Skeletal muscle satellite cell (primary cell): ENCODE data around the gene SMARCAL1.

ENCODE experiments used
- H3K27me3 ChIP-seq: 2 replicates; pipeline ENCODE4 v1.7.0; 2013; ENCODE audit warnings: low read length; ENCODE audit not compliant: control insufficient read depth, insufficient read depth
- H3K36me3 ChIP-seq: 2 replicates; pipeline ENCODE4 v1.7.0; 2013; ENCODE audit warnings: mild to moderate bottlenecking, control low read depth, low read length; ENCODE audit not compliant: insufficient read depth
- H3K4me1 ChIP-seq: 2 replicates; pipeline ENCODE4 v1.7.0; 2013; ENCODE audit warnings: low read length; ENCODE audit not compliant: control insufficient read depth, insufficient read depth
- H3K4me2 ChIP-seq: 2 replicates; pipeline ENCODE4 v1.7.0; 2013; ENCODE audit warnings: mild to moderate bottlenecking, low read length
- H3K4me3 ChIP-seq: 2 replicates; pipeline ENCODE4 v1.7.0; 2013; ENCODE audit warnings: low read length
- H3K9ac ChIP-seq: 2 replicates; pipeline ENCODE4 v1.7.0; 2013; ENCODE audit warnings: mild to moderate bottlenecking, low read depth, low read length, moderate library complexity
- H3K9me3 ChIP-seq: replicated peaks from 2 replicates; pipeline ENCODE4 v1.7.0; 2013; ENCODE audit warnings: mild to moderate bottlenecking, control low read depth, low read length

The SMARCAL1 gene

DNA sequence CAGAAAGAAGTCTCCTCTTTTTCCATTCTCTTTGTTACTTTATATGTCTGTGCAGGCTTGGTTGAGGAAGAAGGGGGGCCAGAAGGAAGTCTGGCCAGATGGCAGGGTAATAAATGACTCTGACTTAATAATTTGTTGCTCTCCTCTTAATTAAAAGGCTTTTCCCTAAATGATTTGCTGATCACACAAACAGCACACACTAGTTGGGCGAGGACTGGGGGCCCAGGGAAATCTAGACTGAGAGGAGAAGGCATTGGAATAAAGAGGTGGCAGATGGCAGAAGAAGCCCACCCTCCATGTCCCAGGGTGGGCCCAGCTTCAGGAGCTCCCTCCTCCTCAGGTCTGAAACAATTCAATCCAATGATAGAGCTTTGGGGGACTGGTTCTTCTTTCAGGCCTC lies 12.7 kb upstream of the SMARCAL1 start:
- Histone ChIP-seq H3K9me3 (no peaks in the 10 kb centered on the region), H3K36me3 (no peaks in the 10 kb centered on the region), H3K9ac (no peak overlapping the region), H3K4me2 (no peak overlapping the region), H3K4me3 (no peak overlapping the region), H3K4me1 (no peaks in the 10 kb centered on the region), H3K27me3 (no peaks in the 10 kb centered on the region)

DNA sequence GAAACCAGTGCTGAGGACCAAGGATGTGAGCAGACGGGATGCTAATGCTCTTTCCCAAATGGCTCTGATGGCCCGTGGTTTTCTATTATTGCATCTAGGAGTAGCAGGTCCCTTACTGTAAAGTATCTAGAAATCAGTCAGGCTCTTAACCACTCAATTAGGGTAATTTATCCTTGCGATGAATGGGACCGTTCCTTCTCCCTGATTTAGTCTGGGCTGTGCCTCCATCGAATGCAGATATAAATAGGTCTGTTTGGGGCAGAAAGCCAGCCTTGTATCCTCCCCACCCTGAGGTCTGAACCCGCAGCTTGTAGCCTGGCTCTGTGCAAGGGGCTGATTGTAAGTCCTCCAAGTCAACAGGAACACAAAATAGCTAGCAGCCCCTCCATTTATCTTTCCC lies 9.5 kb upstream of the SMARCAL1 start:
- Histone ChIP-seq H3K4me2 (no peak overlapping the region), H3K9ac (no peak overlapping the region), H3K4me3 (no peak overlapping the region), H3K36me3 (no peaks in the 10 kb centered on the region), H3K9me3 (no peaks in the 10 kb centered on the region), H3K27me3 (no peaks in the 10 kb centered on the region), H3K4me1 (no peaks in the 10 kb centered on the region)

DNA sequence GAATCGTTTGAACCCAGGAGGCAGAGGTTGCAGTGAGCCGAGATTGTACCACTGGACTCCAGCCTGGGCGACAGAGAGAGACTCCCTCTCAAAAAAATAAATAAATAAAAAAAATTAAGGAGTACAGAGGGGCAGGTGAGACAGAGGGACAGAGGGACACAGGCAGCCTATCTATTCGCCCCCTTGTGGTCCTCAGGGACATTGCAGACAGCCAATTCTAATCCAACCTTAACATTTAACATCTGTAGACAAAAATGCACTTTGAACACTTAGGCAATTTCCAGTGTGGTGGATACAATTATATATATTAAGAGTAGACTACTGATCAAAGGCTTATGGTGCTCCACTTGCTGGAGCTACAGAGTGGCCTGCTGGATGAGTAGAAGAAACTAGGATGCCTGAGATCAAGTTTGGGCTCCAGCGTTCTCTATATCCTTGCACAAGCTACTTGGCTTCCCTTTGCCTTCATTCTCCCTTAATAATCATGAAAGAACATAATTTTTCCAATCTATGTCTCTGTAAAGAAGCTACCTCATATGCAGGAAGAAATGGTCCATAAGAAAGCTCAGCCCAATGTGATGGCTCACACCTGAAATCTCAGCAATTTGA lies 8.2 kb upstream of the SMARCAL1 start:
- Histone ChIP-seq H3K36me3 (no peaks in the 10 kb centered on the region), H3K4me2 (no peak overlapping the region), H3K4me3 (no peak overlapping the region), H3K9me3 (no peaks in the 10 kb centered on the region), H3K27me3 (no peaks in the 10 kb centered on the region), H3K4me1 (no peaks in the 10 kb centered on the region), H3K9ac (no peak overlapping the region)

DNA sequence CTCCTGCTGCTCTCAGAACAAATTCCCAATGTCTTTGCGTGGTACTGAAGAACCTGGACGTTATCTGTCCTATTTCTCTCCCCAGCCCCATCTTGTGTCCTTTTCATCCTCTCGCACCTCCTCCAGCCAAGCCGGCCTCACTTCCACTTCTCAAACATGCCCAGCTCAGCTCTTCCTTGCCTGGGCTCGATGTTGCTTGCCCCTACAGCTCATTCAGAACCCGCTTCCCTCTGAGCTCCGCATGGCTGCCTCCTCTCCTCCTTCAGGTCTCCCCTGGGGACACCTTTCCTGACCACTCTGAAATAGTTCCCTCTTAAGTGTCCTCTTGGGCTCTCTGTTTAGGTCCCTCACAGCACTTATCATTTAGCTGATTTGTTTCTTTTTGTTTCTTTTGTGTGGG lies 6.7 kb upstream of the SMARCAL1 start:
- H3K9me3 ChIP-seq = no peaks in the 10 kb centered on the region
- no peaks in the 10 kb centered on the region for H3K27me3 ChIP-seq
- H3K4me2 ChIP-seq = no peak overlapping the region
- H3K4me3 ChIP-seq = no peak overlapping the region
- H3K9ac ChIP-seq = no peak overlapping the region
- H3K36me3 ChIP-seq = no peaks in the 10 kb centered on the region
- no peaks in the 10 kb centered on the region for H3K4me1 ChIP-seq

DNA sequence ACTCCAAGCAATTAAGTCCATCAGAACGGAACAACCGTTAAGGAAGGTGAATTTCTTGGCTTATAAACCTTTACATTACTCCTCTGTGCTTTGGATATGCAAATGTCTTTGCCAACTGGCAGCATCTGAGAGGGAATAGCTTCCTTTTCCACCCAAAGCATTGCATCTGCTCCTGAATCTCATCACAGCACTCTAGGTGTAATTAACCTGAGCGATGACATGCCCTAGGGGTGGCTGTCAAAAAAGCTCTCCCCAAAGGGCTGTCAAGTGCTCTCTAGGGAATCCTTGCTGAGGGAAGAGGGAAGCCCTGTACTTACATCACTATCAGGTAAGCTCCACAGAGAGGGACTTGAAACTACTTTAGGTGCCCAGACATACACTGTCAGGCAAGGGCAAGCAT lies 5.5 kb upstream of the SMARCAL1 start:
- Histone ChIP-seq H3K4me1 (no peaks in the 10 kb centered on the region), H3K9me3 (no peaks in the 10 kb centered on the region), H3K9ac (no peak overlapping the region), H3K4me2 (no peak overlapping the region), H3K4me3 (no peak overlapping the region), H3K27me3 (no peaks in the 10 kb centered on the region), H3K36me3 (no peaks in the 10 kb centered on the region)

DNA sequence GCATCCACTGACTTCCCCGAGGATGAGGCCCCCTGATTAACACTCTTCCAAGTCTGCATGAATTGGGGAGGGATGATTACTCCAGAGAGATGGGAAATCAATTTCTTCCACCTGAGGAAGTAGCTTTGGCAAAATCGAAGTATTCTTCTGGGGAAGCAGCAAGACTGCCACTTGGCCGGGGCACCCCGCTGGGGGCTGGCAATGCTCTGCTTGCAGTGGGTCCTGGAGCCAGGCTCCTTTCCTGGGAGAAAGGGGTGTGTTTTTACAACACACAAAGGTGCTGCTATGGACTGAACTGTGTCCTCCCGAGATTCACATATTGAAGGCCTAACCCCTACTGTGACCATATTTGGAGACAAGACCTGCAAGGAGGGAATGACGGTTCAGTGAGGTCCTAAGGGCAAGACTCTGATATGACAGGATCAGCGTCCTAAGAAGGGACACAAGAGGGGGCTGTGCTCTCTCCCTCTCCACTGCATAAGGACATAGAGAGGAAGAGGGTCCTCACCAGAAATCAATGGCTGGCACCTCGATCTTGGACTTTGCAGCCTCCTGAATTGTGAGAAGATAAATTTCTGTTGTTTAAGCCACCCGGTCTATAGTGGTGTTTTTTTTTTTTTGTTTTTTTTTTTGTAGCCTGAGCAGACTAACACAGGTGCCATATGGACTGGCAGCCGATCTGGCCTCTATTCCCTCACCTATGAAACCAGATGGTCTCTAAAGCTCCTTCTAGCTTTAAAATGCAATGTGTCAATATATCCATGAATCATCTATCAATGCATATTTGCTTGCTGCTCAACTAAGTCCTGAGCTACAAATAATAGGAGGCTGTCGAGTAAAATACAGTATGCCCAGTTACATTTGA lies 3.6 kb upstream of the SMARCAL1 start:
- Histone ChIP-seq H3K27me3 (no peaks in the 10 kb centered on the region), H3K36me3 (no peaks in the 10 kb centered on the region), H3K4me2 (no peak overlapping the region), H3K9me3 (no peaks in the 10 kb centered on the region), H3K4me3 (no peak overlapping the region), H3K9ac (no peak overlapping the region), H3K4me1 (peaks cover 4% of the 10 kb centered on the region)

DNA sequence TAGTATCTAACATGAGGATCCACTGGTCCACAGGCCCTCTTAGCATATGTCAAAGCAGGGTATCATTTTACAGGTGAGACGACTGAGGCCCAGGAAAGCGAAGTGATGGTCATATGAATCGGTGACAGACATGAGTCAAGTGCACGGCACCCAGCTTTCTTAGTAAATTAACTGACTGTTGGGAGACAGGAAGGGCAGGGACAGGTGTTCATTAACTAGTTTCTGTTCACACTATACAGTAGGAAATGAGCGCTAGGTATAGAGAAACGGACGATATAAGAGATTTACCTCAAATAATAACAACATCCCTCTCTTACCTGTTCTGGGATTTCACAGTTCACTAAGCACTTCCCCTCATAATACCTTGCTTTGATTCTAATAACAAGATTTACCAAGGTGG lies 1.7 kb upstream of the SMARCAL1 start:
- Histone ChIP-seq H3K9me3 (no peaks in the 10 kb centered on the region), H3K36me3 (peaks cover 8% of the 10 kb centered on the region), H3K4me2 (no peak overlapping the region), H3K4me1 (peaks cover 4% of the 10 kb centered on the region), H3K9ac (no peak overlapping the region), H3K4me3 (no peak overlapping the region), H3K27me3 (no peaks in the 10 kb centered on the region)

DNA sequence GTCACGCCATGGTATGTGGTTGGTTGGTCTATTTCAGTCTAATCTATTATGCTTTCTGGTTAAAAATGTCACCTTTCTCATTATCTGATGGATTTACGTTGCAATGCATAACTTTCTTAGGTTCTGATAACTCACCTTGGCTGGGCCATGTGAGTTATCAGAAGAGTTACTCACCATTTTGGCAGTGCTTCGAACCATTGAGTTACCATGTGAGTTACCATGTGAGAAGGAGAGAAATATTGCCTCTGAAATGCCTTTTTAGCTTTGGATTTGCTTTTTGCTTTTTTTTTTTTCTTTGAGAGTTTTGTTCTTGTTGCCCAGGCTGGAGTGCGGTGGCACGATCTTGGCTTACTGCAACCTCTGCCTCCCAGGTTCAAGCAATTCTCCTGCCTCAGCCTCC lies 1.6 kb downstream of the SMARCAL1 start:
- peaks cover 4% of the 10 kb centered on the region for H3K4me1 ChIP-seq

DNA sequence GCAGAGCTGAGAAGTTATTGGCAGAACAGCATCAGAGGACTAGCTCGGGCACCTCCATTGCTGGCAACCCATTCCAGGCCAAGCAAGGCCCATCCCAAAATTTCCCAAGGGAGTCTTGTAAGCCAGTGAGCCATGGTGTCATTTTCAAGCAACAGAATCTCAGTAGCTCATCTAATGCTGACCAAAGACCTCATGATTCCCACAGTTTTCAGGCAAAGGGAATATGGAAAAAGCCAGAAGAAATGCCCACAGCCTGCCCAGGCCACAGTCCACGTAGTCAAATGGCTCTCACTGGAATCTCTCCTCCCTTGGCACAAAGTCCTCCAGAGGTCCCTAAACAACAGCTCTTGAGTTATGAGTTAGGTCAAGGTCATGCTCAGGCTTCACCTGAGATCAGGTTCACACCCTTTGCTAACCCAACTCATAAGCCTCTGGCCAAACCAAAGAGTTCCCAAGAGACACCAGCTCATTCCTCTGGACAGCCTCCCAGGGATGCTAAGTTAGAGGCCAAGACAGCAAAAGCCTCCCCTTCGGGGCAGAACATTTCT lies 2.6 kb downstream of the SMARCAL1 start:
- Histone ChIP-seq H3K27me3 (no peaks in the 10 kb centered on the region), H3K9me3 (no peaks in the 10 kb centered on the region), H3K4me1 (peaks cover 4% of the 10 kb centered on the region), H3K4me3 (no peak overlapping the region), H3K4me2 (no peak overlapping the region), H3K9ac (no peak overlapping the region), H3K36me3 (peaks cover 28% of the 10 kb centered on the region)

More for the DNA sequence above, 1.6 kb downstream of the SMARCAL1 start:
- Histone ChIP-seq H3K4me3 (peak overlapping the region; percentile 99), H3K36me3 (peaks cover 28% of the 10 kb centered on the region), H3K9me3 (no peaks in the 10 kb centered on the region), H3K9ac (peak overlapping the region; percentile 99), H3K27me3 (no peaks in the 10 kb centered on the region), H3K4me2 (peak overlapping the region; percentile 95)

DNA sequence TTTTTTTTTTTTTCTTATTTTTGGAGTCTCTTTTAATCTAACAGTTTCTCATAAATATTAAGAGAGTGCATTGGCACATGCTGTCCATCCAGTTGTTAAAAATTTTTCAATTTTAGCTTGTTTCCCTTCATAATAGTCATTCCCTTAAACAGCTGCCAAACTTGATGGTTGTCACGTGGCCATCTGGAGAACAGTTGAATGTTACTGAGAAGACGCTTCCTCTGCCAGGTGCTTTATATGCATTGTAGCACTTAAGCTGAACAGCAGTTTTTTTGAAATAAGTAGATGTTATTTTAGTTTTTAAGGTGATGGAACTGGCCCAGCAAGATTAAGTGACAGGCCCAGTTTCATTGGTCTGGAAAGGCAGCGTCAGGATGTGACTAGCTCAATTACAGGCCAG lies 3.3 kb downstream of the SMARCAL1 start:
- peaks cover 4% of the 10 kb centered on the region for H3K4me1 ChIP-seq
- no peaks in the 10 kb centered on the region for H3K9me3 ChIP-seq
- H3K4me3 ChIP-seq = no peak overlapping the region
- no peak overlapping the region for H3K9ac ChIP-seq
- peaks cover 32% of the 10 kb centered on the region for H3K36me3 ChIP-seq
- H3K27me3 ChIP-seq = no peaks in the 10 kb centered on the region
- H3K4me2 ChIP-seq = no peak overlapping the region

DNA sequence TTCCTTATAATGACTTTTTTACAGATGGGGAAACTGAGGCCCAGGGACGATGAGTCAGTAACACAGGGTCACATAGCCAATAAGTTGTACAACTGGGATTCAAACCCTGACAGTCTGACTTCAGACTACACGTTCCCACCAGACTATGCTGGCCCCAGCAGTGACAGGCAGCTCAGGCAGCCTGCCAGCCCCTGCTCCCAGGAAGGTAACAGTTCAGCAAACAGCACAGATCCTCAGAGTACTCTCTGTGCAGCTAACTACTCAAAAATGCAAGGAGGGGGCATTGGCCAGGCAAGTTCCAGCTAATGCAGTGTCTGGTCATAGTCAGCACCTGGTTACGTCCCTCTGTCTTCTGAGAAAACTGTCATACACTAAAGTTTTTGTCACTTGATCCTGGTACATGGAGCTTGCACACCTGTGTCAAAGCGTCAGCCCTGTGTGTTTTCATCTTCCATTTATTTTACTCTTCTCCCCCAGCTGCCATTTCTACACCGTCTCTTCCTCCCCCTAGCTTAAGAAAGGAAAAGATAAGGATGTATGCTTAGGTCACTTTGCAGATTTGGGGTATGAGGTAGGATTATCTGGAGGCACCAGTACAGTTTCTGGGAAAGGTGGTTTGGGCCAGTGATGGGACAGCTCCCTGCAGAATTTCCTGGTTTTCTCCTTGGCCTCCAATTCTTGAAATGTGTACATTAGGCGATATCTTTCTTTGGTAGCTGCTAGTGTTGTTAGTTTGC lies 4.5 kb downstream of the SMARCAL1 start:
- H3K9me3 ChIP-seq = no peaks in the 10 kb centered on the region
- H3K9ac ChIP-seq = no peak overlapping the region
- H3K4me3 ChIP-seq = no peak overlapping the region
- H3K27me3 ChIP-seq = no peaks in the 10 kb centered on the region
- H3K4me1 ChIP-seq = peaks cover 4% of the 10 kb centered on the region
- peaks cover 36% of the 10 kb centered on the region for H3K36me3 ChIP-seq
- H3K4me2 ChIP-seq = no peak overlapping the region
